Lower lobe of right lung (tissue), 2 donors: ENCODE measurements around the gene CAMKK2. TPM values are rescaled to one million over a fixed set of nuclear protein-coding genes. Genes with fewer than 3 reads are reported as not detected.
"Not testable (repeated sequence)": the region's sequence is repeated elsewhere in the genome, so short reads cannot be mapped to it uniquely, and the experiment has no call there.

ENCODE experiments used
- ATAC-seq, 2 donors: fragments of 200-7000 bp; cut with Tn5 transposase; one replicate each; pipeline ENCODE4 v1.9.1; 2020 to 2022; ENCODE audit warnings: mild to moderate bottlenecking in 2 of 2, moderate library complexity in 2 of 2
- DNase-seq: peaks from one replicate; pipeline ENCODE4 v3.0.0-alpha.2; 2020
- H3K27ac ChIP-seq: fragments of 200-600 bp; one replicate; pipeline ENCODE4 v1.8.0; 2022
- H3K27me3 ChIP-seq: fragments of 200-600 bp; one replicate; pipeline ENCODE4 v1.8.0; 2022; ENCODE audit warnings: low read depth
- H3K36me3 ChIP-seq: fragments of 200-600 bp; one replicate; pipeline ENCODE4 v1.8.0; 2022; ENCODE audit warnings: mild to moderate bottlenecking
- H3K4me1 ChIP-seq: fragments of 200-600 bp; one replicate; pipeline ENCODE4 v1.8.0; 2022
- H3K4me3 ChIP-seq: fragments of 200-600 bp; one replicate; pipeline ENCODE4 v1.8.0; 2022; ENCODE audit warnings: mild to moderate bottlenecking
- H3K9me3 ChIP-seq: fragments of 200-600 bp; one replicate; pipeline ENCODE4 v1.8.0; 2022
- CTCF ChIP-seq: fragments of 200-600 bp; IDR thresholded peaks from one replicate; pipeline ENCODE4 v1.8.0; 2022; ENCODE audit warnings: antibody characterized with exemption, mild to moderate bottlenecking
- intact Hi-C: fragments of 100-400 bp; cut with DNase I; formaldehyde crosslinking; loops from one replicate; pipeline ENCODE4 v1.11.0; 2022
- total RNA-seq: library from RNA; stranded (reverse); fragmentation: NEBNext Ultra II Directional; extraction: Animal tissue kit (Norgen Biotek cat#: 25700); gene quantifications from one replicate; pipeline ENCODE4 v1.2.1, GENCODE V29; 2021
- donor health status: DM: no; HTN: yes; CAD: no; lungs with severe emphysema.

CAMKK2 gene
- total RNA-seq, 1 donor from 2014 or later, result 40.4 TPM

- intact Hi-C loops, result no loop called here
- ATAC-seq, result no peak
- Histone ChIP-seq H3K9me3 (no peaks in the 10 kb centered on the region), H3K27me3 (no peaks in the 10 kb centered on the region), H3K27ac (peak overlapping the region; percentile 2), H3K4me1 (peaks cover 11% of the 10 kb centered on the region), H3K4me3 (no peak overlapping the region), H3K36me3 (peaks cover 57% of the 10 kb centered on the region)
- TF ChIP-seq CTCF, result no peak
- DNase-seq, result no peak
Observed at GRCh38 chr12:121228919-121229665, 67.4 kb downstream of the CAMKK2 start.

GRCh38 chr12:121227294-121227693 is 69.2 kb downstream of the CAMKK2 start:
- intact Hi-C loops, result no loop called here
- Histone ChIP-seq H3K4me3 (no peak overlapping the region), H3K9me3 (no peaks in the 10 kb centered on the region), H3K27ac (peak overlapping the region; percentile 74), H3K36me3 (peaks cover 57% of the 10 kb centered on the region), H3K27me3 (no peaks in the 10 kb centered on the region), H3K4me1 (peaks cover 14% of the 10 kb centered on the region)
- peak; percentile 85 to 88 for ATAC-seq
- peak; percentile 82 for DNase-seq
- TF ChIP-seq CTCF, result no peak

GRCh38 chr12:121226871-121227270 is 69.6 kb downstream of the CAMKK2 start:
- peak overlapping the region; percentile 74 for H3K27ac ChIP-seq
- ATAC-seq, H3K4me3 ChIP-seq, H3K27me3 ChIP-seq, H3K9me3 ChIP-seq, DNase-seq, intact Hi-C loops: not testable (repeated sequence)
- peaks cover 14% of the 10 kb centered on the region for H3K4me1 ChIP-seq
- peaks cover 55% of the 10 kb centered on the region for H3K36me3 ChIP-seq

GRCh38 chr12:121226399-121226798 is 70.1 kb downstream of the CAMKK2 start:
- peak overlapping the region; percentile 74 for H3K27ac ChIP-seq

GRCh38 chr12:121224591-121224990 is 71.9 kb downstream of the CAMKK2 start:
- TF ChIP-seq CTCF, result no peak
- H3K27ac ChIP-seq, result no peak overlapping the region
- H3K27me3 ChIP-seq, result no peaks in the 10 kb centered on the region
- peaks cover 52% of the 10 kb centered on the region for H3K36me3 ChIP-seq
- no peaks in the 10 kb centered on the region for H3K9me3 ChIP-seq
- ATAC-seq (no peak), DNase-seq (no peak)
- no peak overlapping the region for H3K4me3 ChIP-seq
- peaks cover 4% of the 10 kb centered on the region for H3K4me1 ChIP-seq
- intact Hi-C loops, result no loop called here

More at GRCh38 chr12:121226399-121226798, 70.1 kb downstream of the CAMKK2 start:
- H3K36me3 ChIP-seq, result peaks cover 57% of the 10 kb centered on the region
- intact Hi-C loops, result no loop called here
- no peak overlapping the region for H3K4me3 ChIP-seq
- TF ChIP-seq CTCF, result no peak
- no peaks in the 10 kb centered on the region for H3K27me3 ChIP-seq
- no peak for ATAC-seq
- DNase-seq, result no peak
- no peaks in the 10 kb centered on the region for H3K9me3 ChIP-seq
- peaks cover 14% of the 10 kb centered on the region for H3K4me1 ChIP-seq
